HepG2 (cell line): Measurements from ENCODE around the gene INKA2. TPM values are rescaled to one million over a fixed set of nuclear protein-coding genes. Genes with fewer than 3 reads are reported as not detected.

ENCODE experiments used
- ATF4 ChIP-seq, 2 experiments: fragments of 450-650 bp in 1 of 2; sonication (generic) in 1 of 2; formaldehyde crosslinking; IDR thresholded peaks; 2 replicates each; pipeline versions ENCODE4 v1.5.0 to v1.8.0; 2020 to 2022; ENCODE audit warnings: mild to moderate bottlenecking in 1 of 2, missing genetic modification reagents in 1 of 2
- ATM ChIP-seq: fragments of 450-650 bp; IDR thresholded peaks from 2 replicates; pipeline ENCODE4 v1.7.1; 2017; ENCODE audit warnings: mild to moderate bottlenecking, borderline replicate concordance
- ISX ChIP-seq: sonication (generic); formaldehyde crosslinking; conservative IDR thresholded peaks from 2 replicates; pipeline ENCODE4 v1.5.0; 2020; ENCODE audit warnings: missing genetic modification reagents
- KDM3A ChIP-seq: IDR thresholded peaks from 2 replicates; pipeline ENCODE4 v1.6.1; 2018; ENCODE audit warnings: low read depth, missing compliant biosample characterization
- MLXIP ChIP-seq: sonication (generic); formaldehyde crosslinking; IDR thresholded peaks from 2 replicates; pipeline ENCODE4 v1.9.0; 2021; ENCODE audit warnings: missing genetic modification reagents, borderline replicate concordance
- NONO ChIP-seq, 2 experiments: fragments of 450-650 bp in 1 of 2; sonication (generic) in 1 of 2; formaldehyde crosslinking in 1 of 2; IDR thresholded peaks in 1 of 2; conservative IDR thresholded peaks in 1 of 2; 2 replicates each; pipeline versions ENCODE4 v1.6.1 to v1.8.0; 2017 to 2022; ENCODE audit warnings: mild to moderate bottlenecking in 1 of 2, missing genetic modification reagents in 1 of 2, moderate library complexity in 1 of 2
- SATB2 ChIP-seq: sonication (generic); formaldehyde crosslinking; IDR thresholded peaks from 2 replicates; pipeline ENCODE4 v1.5.0; 2020; ENCODE audit warnings: missing genetic modification reagents
- SKI ChIP-seq: fragments of 450-650 bp; IDR thresholded peaks from one replicate; pipeline ENCODE4 v1.6.1; 2018; ENCODE audit warnings: mild to moderate bottlenecking; ENCODE audit not compliant: partially characterized antibody
- SMYD3 ChIP-seq: sonication (generic); formaldehyde crosslinking; IDR thresholded peaks from 2 replicates; pipeline ENCODE4 v1.8.1; 2023; ENCODE audit warnings: mild to moderate bottlenecking, missing genetic modification reagents
- SOX5 ChIP-seq: IDR thresholded peaks from 2 replicates; pipeline ENCODE4 v1.6.1; 2016; ENCODE audit warnings: borderline replicate concordance
- TBX3 ChIP-seq: fragments of 450-650 bp; IDR thresholded peaks from 2 replicates; pipeline ENCODE4 v1.6.1; 2017; ENCODE audit warnings: antibody characterized with exemption, mild to moderate bottlenecking, inconsistent platforms, borderline replicate concordance
- TOE1 ChIP-seq: sonication (generic); formaldehyde crosslinking; IDR thresholded peaks from 2 replicates; pipeline ENCODE4 v1.4.0; 2020; ENCODE audit warnings: mild to moderate bottlenecking, missing genetic modification reagents
- ZBTB46 ChIP-seq: sonication (generic); formaldehyde crosslinking; IDR thresholded peaks from 2 replicates; pipeline ENCODE4 v1.4.0; 2020; ENCODE audit warnings: mild to moderate bottlenecking, missing genetic modification reagents, borderline replicate concordance
- ZFP37 ChIP-seq: sonication (generic); formaldehyde crosslinking; IDR thresholded peaks from 2 replicates; pipeline ENCODE4 v1.4.0; 2020; ENCODE audit warnings: missing genetic modification reagents, borderline replicate concordance
- ZMYM4 ChIP-seq: sonication (generic); formaldehyde crosslinking; IDR thresholded peaks from 2 replicates; pipeline ENCODE4 v1.8.1; 2023; ENCODE audit warnings: mild to moderate bottlenecking, missing genetic modification reagents
- ZNF10 ChIP-seq: sonication (generic); formaldehyde crosslinking; IDR thresholded peaks from 2 replicates; pipeline ENCODE4 v1.4.0; 2020; ENCODE audit warnings: mild to moderate bottlenecking, low read depth, missing genetic modification reagents, borderline replicate concordance
- ZNF33B ChIP-seq: sonication (generic); formaldehyde crosslinking; IDR thresholded peaks from 2 replicates; pipeline ENCODE4 v1.5.1; 2020; ENCODE audit warnings: mild to moderate bottlenecking, missing genetic modification reagents
- ZNF550 ChIP-seq: sonication (generic); formaldehyde crosslinking; IDR thresholded peaks from 2 replicates; pipeline ENCODE4 v1.4.0; 2020; ENCODE audit warnings: mild to moderate bottlenecking, missing genetic modification reagents, borderline replicate concordance
- polyA plus RNA-seq, 8 experiments: library from polyadenylated mRNA; depleted of rRNA in 3 of 8; stranded (reverse) in 7 of 8; unstranded in 1 of 8; fragments of >200 nt; fragmentation: Illumina TruSeq in 4 of 8; extraction: Trizol in 4 of 8; gene quantifications; 2 replicates each; pipeline versions ENCODE4 v1.2.1 to v1.2.3, GENCODE V29; 2011 to 2016; ENCODE audit warnings: low read depth in 4 of 8, missing spikeins in 1 of 8, mixed read lengths in 1 of 8; ENCODE audit not compliant: insufficient read depth in 1 of 8
- total RNA-seq, 5 experiments: library from RNA; depleted of rRNA; stranded (reverse); fragments of >200 nt; fragmentation: Illumina TruSeq; extraction: Trizol; gene quantifications; 2 replicates each; pipeline ENCODE4 v1.2.3, GENCODE V29; 2016; ENCODE audit warnings: low read depth in 1 of 5
- TF ChIP-seq, protein P1 (sequence below): sonication (generic); formaldehyde crosslinking; IDR thresholded peaks from 2 replicates; pipeline ENCODE4 v1.4.0; 2020; ENCODE audit warnings: mild to moderate bottlenecking, missing genetic modification reagents
- TF ChIP-seq, protein P2 (sequence below): fragments of 450-650 bp; IDR thresholded peaks from 2 replicates; pipeline ENCODE4 v1.6.1; 2017

INKA2 gene
- total and polyA plus RNA-seq, 2 of the 13 experiments (the other 11 are each of a cell fraction or from before 2014, with no cell fraction given) = 2.6 to 4.6 TPM

DNA sequence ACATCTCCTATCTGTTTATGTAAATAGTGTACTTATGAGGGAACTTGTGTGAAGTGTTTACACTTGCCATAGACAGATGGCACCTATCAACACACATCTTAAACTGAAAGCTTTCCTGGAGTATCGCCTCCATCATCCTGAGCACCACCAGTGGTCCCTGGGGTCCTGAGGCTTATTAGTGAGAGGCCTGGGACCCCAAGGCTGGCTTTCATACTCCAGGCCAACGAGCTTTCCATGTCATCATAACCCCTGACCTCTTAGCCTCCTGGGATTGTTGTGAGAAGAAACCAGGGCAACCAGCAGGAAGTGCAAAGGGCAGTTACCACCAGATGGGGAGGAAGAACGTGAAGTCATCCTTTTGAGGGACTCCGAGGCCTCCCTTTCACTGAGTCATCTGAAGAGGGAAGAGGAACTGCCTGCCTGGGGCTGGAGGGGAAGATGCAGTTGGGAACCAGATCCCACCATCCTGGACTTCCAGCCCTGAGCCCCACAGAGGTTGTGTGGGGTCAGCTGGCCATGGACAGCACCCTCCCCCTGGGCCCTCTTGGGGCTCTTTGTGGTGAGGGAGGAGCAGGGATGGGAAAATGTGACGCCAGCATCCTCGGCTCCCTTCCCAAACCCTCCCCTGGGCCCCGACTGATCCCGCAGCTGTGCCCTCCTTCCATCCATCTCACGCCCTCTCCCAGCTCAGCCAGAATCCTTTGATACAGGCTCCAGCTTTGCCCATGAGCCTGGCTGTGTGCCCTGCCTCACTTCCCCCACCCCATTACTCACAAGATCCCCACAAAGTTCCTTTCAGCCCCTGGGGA, 5.8 kb downstream of the INKA2 start (continued):
- TF ChIP-seq NONO (IDR thresholded peaks at IDR 0.05) = no peak
- TF ChIP-seq NONO (CRISPR knock-in tag; conservative IDR thresholded peaks at IDR 0.05) = no peak
- no peak for TF ChIP-seq ZBTB46 (CRISPR knock-in tag)
- no peak for TF ChIP-seq TOE1 (CRISPR knock-in tag)
- TF ChIP-seq ZMYM4 (CRISPR knock-in tag) = peak; percentile 29; the same call in 1 of the 2 replicates
- no peak for TF ChIP-seq KDM3A
- peak; percentile 50; the same call in 1 of the 2 replicates for TF ChIP-seq SOX5
- TF ChIP-seq, protein P1, sequence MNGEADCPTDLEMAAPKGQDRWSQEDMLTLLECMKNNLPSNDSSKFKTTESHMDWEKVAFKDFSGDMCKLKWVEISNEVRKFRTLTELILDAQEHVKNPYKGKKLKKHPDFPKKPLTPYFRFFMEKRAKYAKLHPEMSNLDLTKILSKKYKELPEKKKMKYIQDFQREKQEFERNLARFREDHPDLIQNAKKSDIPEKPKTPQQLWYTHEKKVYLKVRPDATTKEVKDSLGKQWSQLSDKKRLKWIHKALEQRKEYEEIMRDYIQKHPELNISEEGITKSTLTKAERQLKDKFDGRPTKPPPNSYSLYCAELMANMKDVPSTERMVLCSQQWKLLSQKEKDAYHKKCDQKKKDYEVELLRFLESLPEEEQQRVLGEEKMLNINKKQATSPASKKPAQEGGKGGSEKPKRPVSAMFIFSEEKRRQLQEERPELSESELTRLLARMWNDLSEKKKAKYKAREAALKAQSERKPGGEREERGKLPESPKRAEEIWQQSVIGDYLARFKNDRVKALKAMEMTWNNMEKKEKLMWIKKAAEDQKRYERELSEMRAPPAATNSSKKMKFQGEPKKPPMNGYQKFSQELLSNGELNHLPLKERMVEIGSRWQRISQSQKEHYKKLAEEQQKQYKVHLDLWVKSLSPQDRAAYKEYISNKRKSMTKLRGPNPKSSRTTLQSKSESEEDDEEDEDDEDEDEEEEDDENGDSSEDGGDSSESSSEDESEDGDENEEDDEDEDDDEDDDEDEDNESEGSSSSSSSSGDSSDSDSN (CRISPR knock-in tag) = no peak
- no peak for TF ChIP-seq SKI
- TF ChIP-seq, protein P2, sequence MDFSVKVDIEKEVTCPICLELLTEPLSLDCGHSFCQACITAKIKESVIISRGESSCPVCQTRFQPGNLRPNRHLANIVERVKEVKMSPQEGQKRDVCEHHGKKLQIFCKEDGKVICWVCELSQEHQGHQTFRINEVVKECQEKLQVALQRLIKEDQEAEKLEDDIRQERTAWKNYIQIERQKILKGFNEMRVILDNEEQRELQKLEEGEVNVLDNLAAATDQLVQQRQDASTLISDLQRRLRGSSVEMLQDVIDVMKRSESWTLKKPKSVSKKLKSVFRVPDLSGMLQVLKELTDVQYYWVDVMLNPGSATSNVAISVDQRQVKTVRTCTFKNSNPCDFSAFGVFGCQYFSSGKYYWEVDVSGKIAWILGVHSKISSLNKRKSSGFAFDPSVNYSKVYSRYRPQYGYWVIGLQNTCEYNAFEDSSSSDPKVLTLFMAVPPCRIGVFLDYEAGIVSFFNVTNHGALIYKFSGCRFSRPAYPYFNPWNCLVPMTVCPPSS = no peak
- no peak for TF ChIP-seq ZFP37 (CRISPR knock-in tag)
- TF ChIP-seq ATM = no peak
- no peak for TF ChIP-seq MLXIP (CRISPR knock-in tag)
- no peak for TF ChIP-seq SMYD3 (CRISPR knock-in tag)
- no peak for TF ChIP-seq ISX (CRISPR knock-in tag)
- no peak for TF ChIP-seq ZNF550 (CRISPR knock-in tag)
- no peak for TF ChIP-seq ZNF10
- no peak for TF ChIP-seq SATB2 (CRISPR knock-in tag)
- no peak for TF ChIP-seq ZNF33B (CRISPR knock-in tag)
- no peak for TF ChIP-seq TBX3
- TF ChIP-seq ATF4 (CRISPR knock-in tag; IDR thresholded peaks at IDR 0.05) = no peak
